T-helper 17 cell (primary cell): ENCODE results near the gene CDC37. TPM values are rescaled to one million over a fixed set of nuclear protein-coding genes. Genes with fewer than 3 reads are reported as not detected.
"Not testable (repeated sequence)": the region's sequence is repeated elsewhere in the genome, so short reads cannot be mapped to it uniquely, and the experiment has no call there.

Source experiments
- ATAC-seq: fragments of 150-1000 bp; cut with Tn5 transposase; 2 replicates; pipeline ENCODE4 v1.10.0; 2021; ENCODE audit warnings: mild to moderate bottlenecking, moderate library complexity
- DNase-seq, 3 donors: peaks; one replicate each; pipeline versions ENCODE4 v3.0.0 to v3.0.0-alpha.2; 2020 to 2021
- H3K9me3 ChIP-seq: one replicate; pipeline ENCODE4 v1.7.0; 2013; ENCODE audit warnings: low read length, mild to moderate bottlenecking; ENCODE audit not compliant: control insufficient read depth, poor library complexity, severe bottlenecking
- H3K27ac Mint-ChIP-seq: one replicate; pipeline ENCODE4 v1.8.0; 2022; ENCODE audit warnings: mild to moderate bottlenecking, moderate library complexity, mixed read lengths
- H3K27me3 Mint-ChIP-seq: one replicate; pipeline ENCODE4 v1.8.0; 2022; ENCODE audit warnings: mixed read lengths
- H3K36me3 Mint-ChIP-seq: one replicate; pipeline ENCODE4 v1.8.0; 2022; ENCODE audit warnings: low read depth, mixed read lengths
- H3K4me1 Mint-ChIP-seq: one replicate; pipeline ENCODE4 v1.8.0; 2022; ENCODE audit warnings: mild to moderate bottlenecking, mixed read lengths
- H3K4me3 Mint-ChIP-seq: one replicate; pipeline ENCODE4 v1.8.0; 2022; ENCODE audit warnings: mild to moderate bottlenecking, moderate library complexity, mixed read lengths
- total RNA-seq, 4 donors: library from RNA in 2 of 4; stranded (reverse) in 2 of 4; gene quantifications; one replicate each; pipeline ENCODE4 v1.2.3 and lab custom pipeline; 2022 to 2026

Gene CDC37
- total RNA-seq, 2 donors from 2014 or later, result 198 to 207 TPM

DNA sequence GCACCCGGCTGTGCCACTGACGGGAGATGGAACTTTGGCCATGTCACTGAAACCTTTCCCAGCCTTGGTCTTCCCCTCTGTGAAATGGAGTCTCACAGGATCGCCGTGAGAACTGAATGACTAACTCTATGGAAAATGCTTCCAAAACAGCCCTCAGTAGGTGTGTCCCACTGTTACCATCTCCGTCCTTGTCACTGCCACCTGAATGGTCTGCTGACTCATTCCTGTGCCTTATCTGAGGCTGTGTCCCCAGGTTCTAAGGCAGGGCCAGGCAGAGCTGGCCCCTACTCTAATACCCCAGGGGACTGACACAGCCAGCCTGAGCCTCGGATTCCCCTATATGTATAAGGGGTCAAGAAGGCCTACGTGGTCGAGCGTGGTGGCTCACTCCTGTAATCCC, 4.5 kb downstream of the CDC37 start:
- DNase-seq (no peak), ATAC-seq (no peak)
- no peaks in the 10 kb centered on the region for H3K9me3 ChIP-seq
- H3K36me3 Mint-ChIP-seq, result no peaks in the 10 kb centered on the region
- H3K27ac Mint-ChIP-seq, result peak overlapping the region; percentile 75
- no peak overlapping the region for H3K4me3 Mint-ChIP-seq
- H3K27me3 Mint-ChIP-seq, result no peaks in the 10 kb centered on the region
- H3K4me1 Mint-ChIP-seq, result peaks cover 39% of the 10 kb centered on the region

DNA sequence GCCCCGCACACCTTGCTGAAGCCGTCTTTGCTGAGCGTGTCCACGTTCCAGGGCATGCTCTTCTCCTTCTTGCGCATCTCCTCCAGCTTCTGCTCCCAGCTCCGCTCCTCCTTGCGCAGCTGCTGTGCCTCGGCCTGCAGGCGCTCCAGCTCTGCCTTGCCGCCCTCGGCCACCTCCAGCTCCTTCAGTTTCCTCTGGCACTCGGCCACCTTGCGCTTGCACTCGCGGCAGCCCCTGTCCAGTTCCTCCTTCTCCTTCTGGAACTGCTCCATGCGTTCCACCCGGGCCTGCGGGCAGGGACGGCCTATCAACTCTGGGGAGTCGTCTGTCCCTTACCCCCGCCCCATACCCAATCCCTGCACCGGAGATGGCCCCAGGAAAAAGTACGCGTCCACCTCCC, 7.4 kb downstream of the CDC37 start:
- Mint-ChIP-seq H3K27ac (peak overlapping the region; percentile 54), H3K4me3 (peak overlapping the region; percentile 36), H3K4me1 (peaks cover 19% of the 10 kb centered on the region), H3K36me3 (no peaks in the 10 kb centered on the region), H3K27me3 (no peaks in the 10 kb centered on the region)
- DNase-seq, result no peak
- H3K9me3 ChIP-seq, result no peaks in the 10 kb centered on the region
- ATAC-seq, result no peak

DNA sequence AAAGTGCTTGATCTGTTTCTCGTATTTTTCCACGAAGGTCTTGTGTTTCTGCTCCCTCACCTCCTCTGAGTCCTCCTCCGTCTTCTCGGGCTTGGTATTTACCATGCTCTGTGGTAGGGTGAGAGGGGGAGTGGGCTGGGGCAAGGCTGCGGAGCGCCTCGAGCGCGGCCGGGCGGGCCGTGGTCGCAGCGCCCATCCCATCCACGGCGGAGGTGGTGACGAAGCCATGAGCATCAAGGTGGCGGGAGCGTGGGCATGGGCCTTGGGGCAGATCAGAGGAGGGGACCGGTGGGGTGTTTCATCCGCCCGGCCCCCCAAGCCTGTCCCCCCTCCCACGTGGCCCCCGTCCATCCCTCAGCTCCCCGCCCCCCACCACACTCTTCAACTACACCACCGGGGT, 7.9 kb downstream of the CDC37 start:
- H3K27ac Mint-ChIP-seq, result peak overlapping the region; percentile 54
- H3K9me3 ChIP-seq, result no peaks in the 10 kb centered on the region
- no peaks in the 10 kb centered on the region for H3K27me3 Mint-ChIP-seq
- no peak for ATAC-seq
- H3K4me1 Mint-ChIP-seq, result peaks cover 22% of the 10 kb centered on the region
- H3K36me3 Mint-ChIP-seq, result no peaks in the 10 kb centered on the region
- no peak overlapping the region for H3K4me3 Mint-ChIP-seq
- DNase-seq, result no peak

DNA sequence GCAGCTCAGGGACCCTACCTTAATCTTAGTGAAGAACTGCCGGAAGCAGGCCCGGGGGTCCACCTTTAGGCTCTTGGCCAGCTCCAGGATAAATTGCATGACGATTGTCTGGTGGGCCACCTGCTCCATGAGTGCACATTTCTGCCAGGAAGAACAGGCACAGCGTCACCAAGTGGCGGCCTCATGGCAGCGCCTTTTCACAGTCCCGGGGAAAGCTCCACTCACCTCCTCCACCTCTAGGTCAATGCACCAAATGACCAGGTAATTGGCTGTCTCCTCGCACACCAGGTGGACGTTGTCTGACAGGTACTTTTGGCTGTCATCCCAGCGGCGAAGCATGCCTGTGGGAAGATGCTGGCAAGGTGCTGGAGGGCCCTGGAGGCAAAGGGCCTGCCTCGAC, 8.3 kb downstream of the CDC37 start:
- H3K27ac Mint-ChIP-seq, result no peak overlapping the region
- H3K4me1 Mint-ChIP-seq, result peaks cover 23% of the 10 kb centered on the region
- H3K9me3 ChIP-seq, result no peaks in the 10 kb centered on the region
- no peak for ATAC-seq
- no peaks in the 10 kb centered on the region for H3K27me3 Mint-ChIP-seq
- H3K36me3 Mint-ChIP-seq, result no peaks in the 10 kb centered on the region
- DNase-seq, result no peak
- no peak overlapping the region for H3K4me3 Mint-ChIP-seq

DNA sequence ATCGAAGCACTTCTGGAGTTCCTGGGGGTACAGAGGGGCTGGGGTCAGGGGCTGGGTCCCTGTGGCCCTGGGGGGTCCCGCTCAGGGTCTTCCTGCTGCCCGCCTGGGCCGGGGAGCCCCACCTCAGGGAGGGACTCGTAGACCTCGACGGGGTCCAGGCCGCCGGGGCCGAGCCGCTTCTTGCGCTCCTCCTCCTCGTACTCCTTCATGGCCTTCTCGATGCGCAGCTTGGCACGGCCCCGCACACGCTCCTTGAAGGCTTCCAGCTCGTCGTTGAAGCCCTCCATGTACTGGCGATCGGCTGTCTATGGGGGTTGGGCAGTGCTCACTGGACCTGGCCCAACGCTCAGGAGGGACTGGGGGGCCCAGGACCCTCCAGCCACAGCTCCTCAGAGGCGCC, 10.2 kb downstream of the CDC37 start:
- peaks cover 21% of the 10 kb centered on the region for H3K4me1 Mint-ChIP-seq
- ATAC-seq, result no peak
- H3K27me3 Mint-ChIP-seq, result no peaks in the 10 kb centered on the region
- no peaks in the 10 kb centered on the region for H3K9me3 ChIP-seq
- no peak overlapping the region for H3K27ac Mint-ChIP-seq
- H3K4me3 Mint-ChIP-seq, result no peak overlapping the region
- H3K36me3 Mint-ChIP-seq, result no peaks in the 10 kb centered on the region
- no peak for DNase-seq

DNA sequence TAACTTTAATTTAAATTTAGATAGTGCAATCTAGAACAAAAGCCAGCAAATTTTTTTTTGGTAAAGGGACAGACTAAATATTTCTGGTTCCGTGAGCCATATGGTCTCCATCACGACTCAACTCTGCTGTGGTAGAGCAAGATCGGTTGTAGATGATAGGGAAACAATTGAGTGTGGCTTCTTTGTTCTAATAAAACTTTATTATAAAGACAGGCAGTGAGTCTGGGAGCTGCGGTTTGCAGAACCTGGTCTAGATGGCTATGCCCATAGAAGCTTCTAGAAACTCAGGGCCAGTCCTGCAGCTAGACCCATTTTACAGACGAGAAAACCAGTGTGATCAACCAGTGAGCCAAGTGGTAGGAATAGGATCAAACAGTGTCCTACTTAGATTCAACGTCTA, 11.2 kb downstream of the CDC37 start:
- Mint-ChIP-seq H3K27ac (no peak overlapping the region), H3K27me3 (no peaks in the 10 kb centered on the region), H3K4me3 (no peak overlapping the region), H3K4me1 (peaks cover 14% of the 10 kb centered on the region), H3K36me3 (no peaks in the 10 kb centered on the region)
- no peak for DNase-seq
- no peaks in the 10 kb centered on the region for H3K9me3 ChIP-seq
- ATAC-seq, result no peak

DNA sequence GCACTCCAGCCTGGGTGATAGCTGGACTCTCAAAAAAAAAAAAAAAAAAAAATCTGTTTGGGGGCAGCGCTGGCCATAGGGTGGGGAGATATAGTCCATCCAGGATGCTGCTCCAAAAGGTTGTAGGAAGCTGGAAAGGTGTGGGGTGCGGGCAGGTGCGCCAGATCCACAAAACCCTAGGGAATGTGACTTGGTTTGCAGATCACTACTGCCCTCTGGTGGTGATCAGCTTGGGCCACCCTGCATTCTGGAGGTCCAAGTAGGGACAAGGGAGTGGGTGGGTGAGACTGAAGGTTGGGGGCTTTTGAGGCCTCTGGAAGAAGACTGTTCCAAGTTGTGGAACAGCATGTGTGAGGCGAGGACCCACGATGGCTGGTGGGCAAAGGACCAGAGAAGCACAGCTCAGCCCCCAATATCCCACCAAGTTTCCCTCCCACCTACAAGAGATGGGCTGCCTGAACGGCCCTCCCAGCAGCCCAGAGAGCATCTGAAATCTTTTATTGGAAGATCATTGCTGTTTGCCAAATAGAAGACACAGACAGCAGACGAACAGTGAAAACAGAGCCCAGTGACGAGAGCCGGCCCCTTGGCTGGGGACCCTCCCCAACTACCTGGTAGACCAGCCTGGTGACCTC, 12.6 kb downstream of the CDC37 start:
- H3K4me1 Mint-ChIP-seq, result peaks cover 10% of the 10 kb centered on the region
- no peaks in the 10 kb centered on the region for H3K36me3 Mint-ChIP-seq
- ATAC-seq (peak; percentile 51), DNase-seq (peak; percentile 45 to 49 (median 45))
- H3K27me3 Mint-ChIP-seq, result no peaks in the 10 kb centered on the region
- H3K9me3 ChIP-seq, result no peaks in the 10 kb centered on the region
- H3K4me3 Mint-ChIP-seq, result no peak overlapping the region
- peak overlapping the region; percentile 77 for H3K27ac Mint-ChIP-seq

DNA sequence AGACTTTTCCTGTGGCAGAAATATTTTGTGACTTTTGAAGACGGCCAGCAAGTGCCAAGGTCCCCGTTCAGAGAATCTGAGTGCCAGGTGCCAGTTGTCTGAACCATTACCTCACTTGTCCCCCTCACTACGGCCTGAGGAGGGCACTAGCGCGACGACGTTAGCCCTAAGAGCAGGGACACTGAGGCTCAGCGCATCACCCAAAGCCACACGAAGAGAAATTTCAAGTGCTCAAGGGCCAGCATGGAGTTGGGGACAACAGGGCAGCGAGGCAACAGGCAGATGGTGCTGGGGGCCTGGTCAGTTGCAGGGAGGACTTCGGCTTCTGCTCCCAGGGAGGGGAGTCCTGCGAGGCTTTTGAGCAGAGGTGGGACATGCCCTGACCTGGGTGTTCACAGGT, 13.5 kb downstream of the CDC37 start:
- ATAC-seq, result no peak
- H3K27ac Mint-ChIP-seq, result peak overlapping the region; percentile 77
- H3K4me1 Mint-ChIP-seq, result peaks cover 10% of the 10 kb centered on the region
- H3K4me3 Mint-ChIP-seq, result no peak overlapping the region
- no peaks in the 10 kb centered on the region for H3K36me3 Mint-ChIP-seq
- H3K27me3 Mint-ChIP-seq, result no peaks in the 10 kb centered on the region
- no peaks in the 10 kb centered on the region for H3K9me3 ChIP-seq
- no peak for DNase-seq

DNA sequence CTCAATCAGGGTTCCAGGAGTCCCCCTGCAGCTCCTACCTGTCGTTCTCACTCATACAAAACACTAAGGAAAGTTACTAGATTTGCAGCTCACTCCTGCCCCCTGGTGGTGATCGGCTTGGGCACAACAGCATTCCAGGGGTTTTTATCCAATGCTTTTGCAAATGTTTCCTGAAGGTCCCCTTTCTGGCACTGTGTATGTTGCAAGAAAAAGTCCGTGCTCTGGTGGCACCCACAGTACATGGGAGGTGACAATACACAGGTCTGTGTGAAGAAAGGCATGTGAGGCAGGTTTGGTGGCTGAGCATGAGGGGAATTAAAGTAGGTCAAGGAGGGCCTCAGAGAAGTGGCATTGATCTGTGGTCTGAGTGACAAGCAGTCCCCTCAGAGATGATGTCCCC, 14.4 kb downstream of the CDC37 start:
- H3K9me3 ChIP-seq, result no peaks in the 10 kb centered on the region
- ATAC-seq (peak; percentile 68), DNase-seq (peak; percentile 65 to 74 (median 70))
- no peaks in the 10 kb centered on the region for H3K27me3 Mint-ChIP-seq
- H3K36me3 Mint-ChIP-seq, result no peaks in the 10 kb centered on the region
- peaks cover 10% of the 10 kb centered on the region for H3K4me1 Mint-ChIP-seq
- peak overlapping the region; percentile 36 for H3K4me3 Mint-ChIP-seq
- H3K27ac Mint-ChIP-seq, result peak overlapping the region; percentile 47

DNA sequence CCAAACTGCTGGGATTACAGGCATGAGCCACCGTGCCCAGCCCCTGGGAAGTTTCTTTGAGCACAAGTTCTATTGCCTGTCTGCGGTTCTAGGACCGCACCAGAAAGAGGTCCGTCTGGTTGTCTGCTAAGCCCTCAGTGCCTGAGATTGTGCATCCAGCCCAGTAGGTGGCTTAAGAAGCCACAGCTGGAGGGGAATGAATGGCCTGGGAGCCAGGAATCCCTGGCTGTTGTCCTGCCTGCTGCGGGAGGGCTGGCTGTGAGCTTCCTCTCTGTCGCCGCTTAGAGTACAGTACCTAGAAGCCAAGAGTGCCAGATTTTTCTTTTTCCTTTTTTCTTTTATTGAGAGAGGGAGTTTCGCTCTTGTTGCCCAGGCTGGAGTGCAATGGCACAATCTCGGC, 18.8 kb downstream of the CDC37 start:
- Mint-ChIP-seq H3K36me3 (peaks cover 2% of the 10 kb centered on the region), H3K4me3 (no peak overlapping the region), H3K27ac (no peak overlapping the region), H3K27me3 (no peaks in the 10 kb centered on the region), H3K4me1 (peaks cover 16% of the 10 kb centered on the region)
- no peaks in the 10 kb centered on the region for H3K9me3 ChIP-seq
- DNase-seq (no peak), ATAC-seq (no peak)

DNA sequence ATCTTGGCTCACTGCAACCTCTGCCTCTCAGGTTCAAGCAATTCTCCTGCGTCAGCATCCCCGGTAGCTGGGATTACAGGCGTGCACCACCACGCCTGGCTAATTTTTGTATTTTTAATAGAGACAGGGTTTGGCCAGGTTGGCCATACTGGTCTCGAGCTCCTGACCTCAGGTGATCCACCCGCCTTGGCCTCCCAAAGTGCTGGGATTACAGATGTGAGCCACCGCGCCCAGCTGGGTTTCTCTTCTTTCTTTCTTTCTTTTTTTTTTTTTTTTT, 20.2 kb downstream of the CDC37 start:
- not testable (repeated sequence) for ATAC-seq, H3K27ac Mint-ChIP-seq, H3K9me3 ChIP-seq, H3K36me3 Mint-ChIP-seq, H3K27me3 Mint-ChIP-seq, H3K4me3 Mint-ChIP-seq, DNase-seq
- H3K4me1 Mint-ChIP-seq, result peaks cover 17% of the 10 kb centered on the region

DNA sequence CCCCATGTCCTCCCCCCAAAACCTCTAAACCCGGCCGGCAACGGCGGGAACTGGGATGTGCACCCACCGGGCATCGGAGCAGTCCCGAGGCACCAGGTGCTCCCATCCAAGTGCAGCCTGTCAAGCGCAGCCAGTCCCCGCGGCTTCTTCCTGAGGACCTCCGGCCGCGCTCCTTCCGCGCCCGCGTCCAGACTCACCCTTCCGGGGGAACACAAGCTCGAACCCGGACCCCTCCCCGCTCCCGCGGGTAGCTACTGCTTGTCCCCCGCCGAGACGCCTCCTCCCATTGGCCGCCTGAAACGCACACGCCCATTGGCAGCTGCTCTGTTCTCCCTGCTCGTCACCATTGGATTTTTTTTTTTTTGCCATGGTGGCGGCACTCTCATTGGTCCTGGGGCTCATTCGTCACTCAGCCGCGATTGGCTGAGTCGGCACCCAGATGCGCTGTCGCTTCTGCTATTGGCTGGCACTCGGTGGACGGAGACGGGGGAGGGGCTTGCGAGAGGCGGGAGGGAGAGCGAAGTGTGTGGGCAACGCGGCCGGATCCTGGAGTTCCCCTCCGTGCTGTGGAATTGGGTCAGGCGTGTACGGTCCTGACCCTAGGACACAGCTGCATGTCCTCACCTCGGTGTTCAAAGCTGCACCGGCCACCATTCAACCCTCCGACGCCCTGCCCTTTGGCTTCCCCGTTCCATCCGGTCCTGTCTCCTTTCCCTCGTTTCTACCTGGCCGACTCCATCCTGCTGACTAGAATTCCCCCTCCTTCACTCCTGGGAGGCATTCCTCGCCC, 22.8 kb downstream of the CDC37 start, which contains the start of gene TYK2:
TYK2 (minus strand) TSS at position 260 of the 790 bp plus-strand sequence. CDS start 2,166 bp downstream, outside the sequence.
- Mint-ChIP-seq H3K27ac (peak within 1 kb of the TSS; percentile 98), H3K4me1 (peaks cover 19% of the 10 kb centered on the region), H3K27me3 (no peaks in the 10 kb centered on the region), H3K36me3 (peaks cover 2% of the 10 kb centered on the region), H3K4me3 (peak within 1 kb of the TSS; percentile 98)
- DNase-seq (peak; percentile 88 to 94 (median 91)), ATAC-seq (peak; percentile 95)
- H3K9me3 ChIP-seq, result no peaks in the 10 kb centered on the region

DNA sequence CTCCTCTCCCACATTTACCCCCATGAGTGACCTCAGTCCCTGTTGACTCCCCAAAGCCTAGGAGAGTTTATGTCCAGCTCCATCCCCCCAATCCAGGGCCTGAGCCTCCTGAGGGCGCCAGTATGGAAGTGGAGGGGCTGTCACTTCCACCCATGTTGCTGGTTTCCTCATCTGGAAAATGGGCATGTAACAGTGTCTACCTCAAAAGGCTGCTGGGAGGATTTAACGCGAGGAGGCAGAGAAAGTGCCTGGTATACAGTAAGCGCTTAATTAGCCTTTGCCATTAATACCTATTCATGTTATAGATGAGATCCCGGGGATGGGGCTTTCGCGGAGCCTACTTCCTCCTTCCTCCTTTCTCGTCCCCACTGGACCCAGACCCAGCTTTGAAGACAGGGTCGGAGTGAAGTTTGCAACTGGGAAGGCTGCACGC, 23.4 kb downstream of the CDC37 start:
- no peaks in the 10 kb centered on the region for H3K27me3 Mint-ChIP-seq
- ATAC-seq (no peak), DNase-seq (no peak)
- peaks cover 20% of the 10 kb centered on the region for H3K4me1 Mint-ChIP-seq
- H3K36me3 Mint-ChIP-seq, result peaks cover 4% of the 10 kb centered on the region
- peak overlapping the region; percentile 98 for H3K4me3 Mint-ChIP-seq
- no peaks in the 10 kb centered on the region for H3K9me3 ChIP-seq
- H3K27ac Mint-ChIP-seq, result peak overlapping the region; percentile 98

DNA sequence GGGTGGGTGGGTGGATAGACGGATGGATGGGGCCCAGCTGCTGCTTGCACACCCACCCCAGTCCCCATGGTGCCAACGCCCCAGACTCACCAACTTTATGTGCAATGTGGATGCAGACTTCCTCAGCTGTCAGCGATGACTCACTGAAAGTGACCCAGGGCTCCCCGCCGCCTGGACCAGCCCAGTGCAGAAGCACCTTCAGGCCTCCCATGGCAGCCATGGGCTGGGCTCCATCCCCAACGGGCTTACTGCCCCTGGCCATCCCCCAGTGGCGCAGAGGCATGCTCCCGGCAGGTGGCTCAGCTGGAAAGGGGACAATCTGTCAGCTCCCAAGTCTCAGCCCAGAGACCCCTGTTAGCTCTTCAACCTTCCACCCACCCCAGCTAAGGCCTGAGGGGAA, 25.2 kb downstream of the CDC37 start:
- Mint-ChIP-seq H3K4me3 (no peak overlapping the region), H3K27me3 (no peaks in the 10 kb centered on the region), H3K27ac (peak overlapping the region; percentile 24), H3K4me1 (peaks cover 22% of the 10 kb centered on the region), H3K36me3 (peaks cover 4% of the 10 kb centered on the region)
- ATAC-seq (no peak), DNase-seq (no peak)
- H3K9me3 ChIP-seq, result no peaks in the 10 kb centered on the region
